T follicular helper cell (primary cell): ENCODE results near the gene VPS33A.

Experiments used
- DNase-seq: peaks from one replicate; pipeline ENCODE4 v3.0.0-alpha.2; 2020; ENCODE audit warnings: low read depth

VPS33A gene

DNA sequence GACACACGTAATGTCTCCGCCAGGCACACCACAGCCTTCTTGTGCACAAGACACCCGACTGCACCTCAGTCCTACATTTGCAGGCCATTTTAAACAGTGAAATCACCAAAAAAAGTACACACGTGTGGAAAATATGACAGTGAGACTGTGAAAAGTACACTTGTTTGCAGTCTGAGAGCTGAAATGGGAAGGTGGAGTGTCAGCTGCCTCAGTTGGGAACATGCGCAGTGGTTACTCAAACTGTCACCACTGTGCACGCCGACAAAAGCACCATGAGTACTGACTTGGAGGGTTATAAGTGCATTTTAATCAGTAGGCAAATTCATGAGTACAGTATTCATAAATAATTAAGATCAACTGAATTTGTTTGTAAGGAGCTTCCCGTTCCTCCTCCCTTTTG, 15.8 kb downstream of the VPS33A start:
- DNase-seq, result no peak

DNA sequence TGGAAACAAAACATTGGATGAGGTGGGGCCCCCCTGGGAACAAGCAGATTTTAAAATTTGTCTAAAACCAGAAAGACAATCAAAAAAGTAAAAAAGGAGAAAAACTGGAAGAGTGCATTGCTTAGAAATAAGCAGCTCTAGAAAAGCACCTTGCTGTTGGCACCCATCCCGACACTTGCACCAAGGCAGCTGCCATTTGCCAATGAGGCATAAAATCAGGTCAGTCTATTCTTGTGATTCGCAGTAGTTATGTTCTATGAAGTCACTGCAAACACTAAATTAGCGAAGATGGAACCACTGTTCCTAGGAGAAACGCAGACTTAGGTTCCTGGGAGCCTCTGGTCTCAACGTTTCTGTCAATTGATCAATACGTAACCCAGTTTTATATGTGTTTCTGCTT, 16.2 kb downstream of the VPS33A start:
- no peak for DNase-seq

DNA sequence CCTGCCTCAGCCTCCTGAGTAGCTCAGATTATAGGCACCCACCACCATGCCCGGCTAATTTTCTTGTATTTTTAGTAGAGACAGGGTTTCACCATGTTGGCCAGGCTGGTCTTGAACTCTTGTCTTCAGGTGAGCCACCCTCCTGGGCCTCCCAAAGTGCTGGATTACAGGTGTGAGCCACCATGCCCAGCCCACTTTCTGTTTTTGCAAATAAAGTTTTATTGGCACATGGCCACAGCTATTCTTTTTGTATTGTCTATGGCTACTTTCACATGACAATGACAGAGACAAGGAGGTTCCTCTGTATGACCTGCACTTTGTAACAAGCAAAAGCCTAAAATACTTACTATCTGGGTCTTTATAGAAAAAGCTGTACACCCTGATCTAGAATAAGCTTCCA, 20.7 kb downstream of the VPS33A start:
- DNase-seq, result no peak

DNA sequence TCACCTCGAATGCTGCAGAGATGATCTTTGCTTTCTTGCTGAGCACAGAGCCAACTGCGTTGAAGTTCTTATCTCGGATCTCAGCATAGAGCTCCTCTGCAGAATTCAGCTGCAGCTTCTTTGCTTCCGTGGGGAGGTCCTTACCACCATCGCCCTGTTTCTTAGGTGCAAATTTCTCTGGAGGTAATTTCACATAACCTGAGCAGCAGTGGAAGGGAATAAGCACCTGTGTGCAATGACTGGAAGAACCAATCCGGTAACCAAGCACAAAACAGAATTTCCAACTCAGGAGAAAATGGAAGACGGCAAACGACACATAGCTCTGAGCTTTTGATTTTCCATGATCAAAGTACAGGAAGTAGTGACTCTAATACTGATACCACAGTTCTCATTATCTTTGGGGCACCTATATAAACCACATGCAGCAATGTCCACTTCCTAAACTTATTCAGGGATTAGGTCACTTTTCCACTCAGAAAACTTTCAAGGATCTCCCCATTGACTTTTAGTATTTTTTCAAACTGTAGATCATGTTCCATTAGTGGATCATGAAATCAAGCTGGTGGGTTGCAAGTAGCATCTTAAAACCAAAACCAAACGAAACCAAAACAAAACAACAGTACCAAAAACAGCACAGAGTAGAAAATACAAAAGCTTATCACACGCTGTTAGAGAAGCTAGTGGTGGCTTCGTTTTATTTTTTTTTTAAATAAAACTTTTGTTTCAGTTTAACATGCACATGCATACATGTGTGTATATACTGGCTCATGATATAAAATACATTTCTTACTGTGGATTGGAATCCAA, 21.5 kb downstream of the VPS33A start:
- DNase-seq, result no peak

DNA sequence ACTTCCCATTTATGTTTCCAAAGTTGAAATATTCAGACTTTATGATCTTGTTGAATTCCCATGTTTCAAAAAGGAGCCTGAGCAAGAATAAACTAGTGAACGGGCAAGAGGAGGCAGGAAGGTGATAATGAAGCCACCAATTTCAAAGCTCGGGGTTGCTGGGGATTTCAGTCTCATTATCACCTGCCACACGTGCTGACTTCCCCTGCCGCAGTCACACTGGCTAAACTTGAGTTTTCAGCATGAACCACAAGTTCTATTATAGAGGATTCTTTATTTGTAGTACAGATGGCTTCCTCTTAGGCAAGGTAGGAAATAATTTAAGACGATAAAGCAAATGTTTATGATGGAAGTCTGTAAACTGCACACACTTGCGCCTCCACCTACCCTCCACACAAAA, 22.3 kb downstream of the VPS33A start:
- no peak for DNase-seq

DNA sequence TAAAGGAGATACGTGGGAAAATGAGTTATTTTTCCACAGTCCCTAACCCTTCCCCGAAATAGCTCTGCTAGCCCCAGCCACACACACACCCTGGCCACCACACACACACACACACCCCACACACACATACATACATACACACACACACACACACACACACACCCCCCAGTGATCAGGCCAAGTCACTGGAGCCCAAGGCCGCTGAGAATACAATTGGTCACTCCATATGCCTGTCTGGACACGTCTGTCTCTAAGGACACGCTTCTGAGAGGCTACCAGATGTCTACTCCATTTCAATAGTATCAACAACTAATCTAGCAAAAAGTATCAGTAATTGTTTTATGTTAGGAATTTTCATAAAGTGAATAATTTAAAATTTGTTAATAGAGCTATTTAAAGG, 27.4 kb downstream of the VPS33A start:
- DNase-seq, result no peak

DNA sequence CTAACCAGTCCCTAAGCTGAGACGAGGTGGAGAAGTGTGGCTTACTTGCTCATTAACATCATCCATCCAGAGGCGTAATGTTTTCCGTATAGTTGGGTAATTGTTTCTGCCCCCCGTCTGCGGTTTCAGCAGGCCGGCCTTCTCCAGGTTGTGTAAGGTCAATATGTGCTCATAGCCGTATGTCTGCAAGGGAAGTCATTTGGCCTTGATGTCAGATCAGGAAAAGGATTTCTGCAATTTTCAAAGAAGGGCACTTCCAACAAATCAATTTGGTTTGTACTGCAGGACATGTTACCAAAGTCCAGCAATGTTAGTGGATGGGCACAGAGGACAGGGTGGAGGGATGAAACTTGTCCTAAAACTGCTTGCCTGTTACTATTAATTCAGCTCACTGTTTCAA, 30.6 kb downstream of the VPS33A start:
- DNase-seq, result no peak

DNA sequence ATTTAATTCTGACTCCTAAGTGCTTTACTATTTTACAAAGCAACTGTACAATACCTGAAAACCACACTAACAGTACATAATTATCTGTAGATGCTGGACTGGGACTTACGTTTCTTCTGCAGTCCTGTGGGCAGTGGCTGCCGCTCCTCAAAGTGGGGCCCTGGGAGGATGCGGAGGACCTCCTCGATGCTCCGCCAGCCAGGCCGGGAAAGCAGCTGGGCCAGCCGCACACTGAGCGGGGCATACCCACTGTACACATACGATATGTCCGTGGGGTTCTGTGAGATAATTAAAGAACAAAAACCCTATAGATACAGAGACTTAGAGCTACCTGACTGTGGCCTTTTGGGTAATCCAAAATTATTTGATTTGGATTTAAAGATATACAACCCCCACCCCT, 33.6 kb downstream of the VPS33A start:
- no peak for DNase-seq

DNA sequence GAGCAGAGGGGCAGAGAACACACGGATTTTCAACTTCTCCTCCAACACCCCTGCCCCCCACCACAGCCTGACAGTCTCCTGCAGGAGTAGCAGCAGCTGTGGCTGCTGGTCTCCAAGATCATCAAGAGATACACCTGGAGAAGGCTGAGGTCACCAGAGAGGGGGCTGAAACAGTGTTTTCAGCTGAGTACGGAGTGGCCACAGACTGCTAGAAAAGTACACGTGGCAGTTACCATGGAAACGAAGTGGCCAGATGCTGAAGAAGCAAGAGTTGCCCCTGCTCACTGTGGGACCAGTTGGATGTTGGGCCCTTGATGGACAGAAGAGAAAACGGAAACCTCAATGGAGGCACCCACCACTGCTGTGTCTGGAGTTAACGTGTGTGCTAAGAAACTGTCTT, 35.5 kb downstream of the VPS33A start:
- no peak for DNase-seq

DNA sequence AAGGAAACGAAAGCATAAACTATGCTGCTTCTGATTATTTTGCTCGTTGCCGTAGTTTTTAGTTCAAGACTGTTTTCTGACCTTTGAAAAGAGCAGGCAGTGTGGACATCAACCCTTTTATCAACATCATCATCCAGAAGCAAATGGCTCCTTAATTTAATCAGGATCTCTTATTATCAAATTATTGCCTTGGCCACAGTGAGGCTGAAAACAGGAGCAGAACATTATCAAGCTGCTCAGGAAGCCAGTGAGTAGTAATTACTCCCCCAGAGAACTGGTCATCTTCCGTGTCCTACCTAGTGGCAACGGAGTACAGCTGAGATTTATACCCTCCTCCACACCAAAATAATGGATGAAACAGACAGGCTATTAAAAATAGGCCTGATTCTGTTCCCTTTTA, 38.2 kb downstream of the VPS33A start:
- DNase-seq, result no peak

DNA sequence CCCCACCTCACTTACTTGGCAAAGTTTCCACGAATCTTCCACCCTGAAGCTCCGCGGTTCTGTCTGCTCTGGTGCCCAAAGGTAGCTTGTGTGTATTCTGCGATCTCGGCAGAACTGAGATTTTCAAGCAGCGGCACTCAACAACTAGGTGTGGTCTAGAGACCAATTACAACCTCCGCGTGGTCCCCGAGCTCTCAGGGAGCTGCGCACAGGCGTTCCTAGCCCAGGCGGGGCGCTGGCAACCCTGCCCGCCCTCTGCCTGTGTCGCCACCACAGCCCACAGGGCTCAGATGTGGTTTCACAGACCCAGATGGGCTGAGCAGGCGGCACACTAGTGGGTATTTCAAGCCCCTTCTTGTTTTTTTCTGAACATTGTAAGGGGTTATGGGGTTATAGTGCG, 39.0 kb downstream of the VPS33A start:
- no peak for DNase-seq

DNA sequence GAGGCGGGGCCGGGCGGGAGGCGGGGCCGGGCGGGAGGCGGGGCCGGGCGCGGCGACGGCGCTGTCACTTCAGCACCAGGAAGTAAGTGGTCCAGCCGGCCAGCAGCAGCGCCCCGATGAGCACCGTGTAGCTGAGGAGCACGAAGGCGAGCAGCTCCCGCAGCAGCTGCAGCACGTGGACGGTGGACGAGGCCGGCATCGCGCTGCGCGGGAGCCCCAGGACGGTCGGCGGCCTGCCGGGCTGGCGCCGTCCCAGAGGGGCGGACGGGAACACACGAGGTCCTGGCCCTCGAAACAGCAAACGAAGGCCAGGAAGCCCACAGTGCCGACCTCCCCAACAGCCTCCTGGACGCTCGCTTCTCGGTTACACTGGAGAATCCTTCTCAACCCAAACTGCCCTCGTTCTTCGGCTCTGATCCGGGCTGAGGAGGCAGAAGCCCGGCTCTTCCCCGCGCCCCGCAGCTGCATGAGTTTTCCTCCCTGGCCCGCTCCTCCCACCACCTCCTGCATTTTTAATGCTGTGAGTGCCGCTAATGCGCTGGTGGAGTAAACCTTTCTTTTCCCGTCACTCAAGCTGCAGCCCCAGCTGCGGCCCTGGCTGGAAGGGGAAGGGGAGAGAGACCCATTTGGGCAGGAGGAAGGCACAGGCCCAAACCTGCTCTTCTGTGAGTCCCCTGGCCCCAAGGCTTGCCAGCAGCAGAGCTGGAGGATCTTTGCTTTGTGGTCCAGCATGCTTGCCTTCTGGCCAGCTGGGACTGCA, 39.7 kb downstream of the VPS33A start:
- no peak for DNase-seq

DNA sequence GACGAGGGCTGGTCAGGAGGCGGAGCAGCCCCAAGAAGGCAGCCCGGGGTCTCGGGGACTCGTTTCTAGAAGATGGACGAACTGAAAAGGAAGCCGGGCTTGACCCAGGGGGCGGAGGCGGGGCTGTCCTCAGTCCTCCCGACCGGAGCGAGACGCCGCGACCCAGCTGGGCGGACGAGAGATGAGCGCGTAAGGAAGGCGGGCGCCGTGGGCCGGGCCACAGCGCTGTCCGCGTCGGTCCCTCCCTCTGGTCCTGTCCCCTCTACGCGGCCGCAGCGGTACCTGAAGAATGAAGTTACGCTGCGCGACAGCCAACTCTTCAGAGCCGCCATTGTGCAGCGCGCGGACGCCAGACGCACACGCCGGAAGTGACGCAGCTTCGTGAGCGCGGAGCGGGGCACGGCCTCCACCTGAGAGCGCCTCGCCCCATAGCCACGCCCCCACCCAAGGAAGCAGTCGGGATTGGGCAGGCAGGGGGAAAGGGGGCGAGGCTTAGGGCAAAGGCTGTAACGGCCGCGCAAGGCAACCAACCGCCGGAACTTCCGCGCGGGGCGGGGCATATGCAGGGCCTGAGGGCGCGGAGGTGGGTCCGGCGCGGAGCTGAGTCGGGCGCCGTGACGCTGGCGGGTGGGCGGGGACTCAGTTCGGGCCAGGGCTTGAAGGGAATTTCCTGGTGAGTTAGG, 40.5 kb downstream of the VPS33A start, which contains the start of gene DIABLO:
Gene DIABLO (minus strand): TSS at position 370 of the 683 bp plus-strand sequence. CDS start 38 bp downstream, at position 332.
- peak; percentile 100 for DNase-seq

DNA sequence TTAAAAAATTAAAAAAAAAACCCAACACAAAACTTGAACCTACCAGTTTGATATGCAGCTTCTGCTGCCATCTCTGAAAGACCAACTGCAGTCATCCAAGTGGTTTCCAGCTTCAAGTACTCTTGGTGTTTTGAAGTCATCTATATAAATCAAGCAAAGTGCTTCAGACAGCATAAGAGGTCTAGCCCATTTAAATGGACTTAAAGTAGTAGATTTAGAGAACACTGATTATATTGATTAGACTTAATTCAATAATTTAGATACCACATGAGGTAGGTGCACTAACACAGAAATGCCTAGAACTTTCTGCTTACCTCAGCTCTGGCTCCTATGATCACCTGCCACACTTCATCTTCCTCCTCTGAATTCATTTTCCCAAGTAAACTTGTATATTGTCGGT, 49.8 kb downstream of the VPS33A start:
- DNase-seq, result no peak

DNA sequence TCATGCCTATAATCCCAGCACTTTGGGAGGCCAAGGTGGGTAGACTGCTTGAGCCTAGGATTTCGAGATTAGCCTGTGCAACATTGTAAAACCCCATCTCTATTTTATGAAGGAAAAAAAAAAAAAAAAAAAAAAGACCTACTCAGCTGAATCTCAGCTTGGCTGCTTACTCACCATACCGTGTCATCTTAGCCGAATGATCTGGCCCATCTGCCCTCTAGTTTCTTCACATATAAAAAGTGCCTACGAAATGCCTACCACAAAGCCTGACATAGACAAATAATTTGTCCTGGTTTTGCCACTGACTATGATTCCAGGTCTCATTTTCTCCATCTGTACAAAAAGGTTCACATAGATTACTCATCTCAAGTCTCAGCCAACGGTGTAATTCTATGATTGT, 50.5 kb downstream of the VPS33A start:
- DNase-seq, result no peak

DNA sequence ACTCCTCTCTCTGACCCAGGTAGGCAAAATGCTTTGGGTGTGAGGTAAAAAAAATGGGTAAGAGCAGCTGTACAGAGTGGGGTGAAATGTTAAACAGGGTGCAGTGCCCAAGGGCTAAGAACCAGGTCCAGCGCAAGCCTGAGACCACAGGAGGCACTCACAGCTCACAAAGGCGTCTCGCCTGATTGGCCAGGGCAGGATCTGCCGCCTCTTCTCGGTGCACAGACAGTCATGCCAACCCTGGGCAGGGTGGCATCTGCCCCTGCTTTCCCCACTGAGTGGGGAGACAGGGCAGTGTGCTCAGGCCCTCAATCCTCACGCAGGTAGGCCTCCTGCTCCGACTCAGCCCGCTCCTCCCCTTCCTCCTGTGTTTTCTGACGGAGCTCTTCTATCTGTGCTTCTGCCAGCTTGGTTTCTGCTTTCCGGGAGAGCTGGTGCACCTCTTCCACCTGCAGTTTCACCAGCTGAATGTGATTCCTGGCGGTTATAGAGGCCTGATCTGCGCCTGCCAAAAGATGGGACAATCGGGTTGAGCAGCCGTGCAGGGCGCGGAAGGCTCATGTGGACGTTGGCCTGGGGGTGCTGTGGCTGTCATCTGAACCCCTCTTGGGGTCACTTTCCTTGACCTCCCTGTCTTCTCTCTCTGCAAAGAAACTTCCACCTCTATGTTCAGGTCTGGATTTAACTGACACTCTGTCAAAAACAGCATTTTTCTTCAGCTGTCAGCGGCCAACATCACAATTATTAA, 58.0 kb downstream of the VPS33A start:
- DNase-seq, result no peak

DNA sequence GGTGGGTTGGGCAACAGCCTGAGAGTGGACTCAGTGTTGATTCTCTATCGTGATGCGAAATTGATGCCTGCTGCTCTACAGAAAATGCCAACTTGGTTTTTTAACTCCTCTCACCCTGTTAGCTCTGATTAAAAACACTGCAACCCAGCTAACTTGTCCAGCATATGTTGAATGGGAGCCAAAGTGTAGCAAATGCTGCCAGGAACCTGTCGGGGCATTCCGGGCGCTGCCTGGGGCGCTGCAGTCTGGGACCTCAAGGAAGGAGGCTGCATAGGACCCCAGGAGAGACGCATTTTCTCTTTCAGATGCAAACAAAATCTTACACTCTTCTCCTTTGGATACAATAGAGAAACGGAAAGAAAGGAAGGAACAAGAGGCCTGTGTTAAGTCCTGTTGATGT, 58.9 kb downstream of the VPS33A start:
- no peak for DNase-seq

DNA sequence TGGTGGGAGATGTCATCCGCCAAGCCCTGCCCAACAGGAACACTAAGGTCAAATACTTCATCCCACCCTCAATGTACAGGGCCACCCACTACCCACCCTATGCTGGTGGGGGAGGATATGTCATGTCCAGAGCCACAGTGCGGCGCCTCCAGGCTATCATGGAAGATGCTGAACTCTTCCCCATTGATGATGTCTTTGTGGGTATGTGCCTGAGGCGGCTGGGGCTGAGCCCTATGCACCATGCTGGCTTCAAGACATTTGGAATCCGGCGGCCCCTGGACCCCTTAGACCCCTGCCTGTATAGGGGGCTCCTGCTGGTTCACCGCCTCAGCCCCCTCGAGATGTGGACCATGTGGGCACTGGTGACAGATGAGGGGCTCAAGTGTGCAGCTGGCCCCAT, 59.3 kb downstream of the VPS33A start:
- no peak for DNase-seq

DNA sequence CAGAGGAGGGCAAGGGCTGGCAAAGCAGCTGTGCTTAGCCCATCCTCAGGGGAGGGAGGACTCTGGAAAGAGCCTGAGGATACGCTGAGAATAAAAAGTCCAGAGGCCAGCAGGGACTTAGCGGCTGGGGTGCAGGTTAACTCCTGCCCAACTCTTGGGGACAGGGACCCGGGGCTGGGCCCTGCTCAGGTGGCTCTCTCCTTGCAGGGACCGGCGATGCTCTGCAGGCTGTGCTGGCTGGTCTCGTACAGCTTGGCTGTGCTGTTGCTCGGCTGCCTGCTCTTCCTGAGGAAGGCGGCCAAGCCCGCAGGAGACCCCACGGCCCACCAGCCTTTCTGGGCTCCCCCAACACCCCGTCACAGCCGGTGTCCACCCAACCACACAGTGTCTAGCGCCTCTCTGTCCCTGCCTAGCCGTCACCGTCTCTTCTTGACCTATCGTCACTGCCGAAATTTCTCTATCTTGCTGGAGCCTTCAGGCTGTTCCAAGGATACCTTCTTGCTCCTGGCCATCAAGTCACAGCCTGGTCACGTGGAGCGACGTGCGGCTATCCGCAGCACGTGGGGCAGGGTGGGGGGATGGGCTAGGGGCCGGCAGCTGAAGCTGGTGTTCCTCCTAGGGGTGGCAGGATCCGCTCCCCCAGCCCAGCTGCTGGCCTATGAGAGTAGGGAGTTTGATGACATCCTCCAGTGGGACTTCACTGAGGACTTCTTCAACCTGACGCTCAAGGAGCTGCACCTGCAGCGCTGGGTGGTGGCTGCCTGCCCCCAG, 60.0 kb downstream of the VPS33A start:
- no peak for DNase-seq

DNA sequence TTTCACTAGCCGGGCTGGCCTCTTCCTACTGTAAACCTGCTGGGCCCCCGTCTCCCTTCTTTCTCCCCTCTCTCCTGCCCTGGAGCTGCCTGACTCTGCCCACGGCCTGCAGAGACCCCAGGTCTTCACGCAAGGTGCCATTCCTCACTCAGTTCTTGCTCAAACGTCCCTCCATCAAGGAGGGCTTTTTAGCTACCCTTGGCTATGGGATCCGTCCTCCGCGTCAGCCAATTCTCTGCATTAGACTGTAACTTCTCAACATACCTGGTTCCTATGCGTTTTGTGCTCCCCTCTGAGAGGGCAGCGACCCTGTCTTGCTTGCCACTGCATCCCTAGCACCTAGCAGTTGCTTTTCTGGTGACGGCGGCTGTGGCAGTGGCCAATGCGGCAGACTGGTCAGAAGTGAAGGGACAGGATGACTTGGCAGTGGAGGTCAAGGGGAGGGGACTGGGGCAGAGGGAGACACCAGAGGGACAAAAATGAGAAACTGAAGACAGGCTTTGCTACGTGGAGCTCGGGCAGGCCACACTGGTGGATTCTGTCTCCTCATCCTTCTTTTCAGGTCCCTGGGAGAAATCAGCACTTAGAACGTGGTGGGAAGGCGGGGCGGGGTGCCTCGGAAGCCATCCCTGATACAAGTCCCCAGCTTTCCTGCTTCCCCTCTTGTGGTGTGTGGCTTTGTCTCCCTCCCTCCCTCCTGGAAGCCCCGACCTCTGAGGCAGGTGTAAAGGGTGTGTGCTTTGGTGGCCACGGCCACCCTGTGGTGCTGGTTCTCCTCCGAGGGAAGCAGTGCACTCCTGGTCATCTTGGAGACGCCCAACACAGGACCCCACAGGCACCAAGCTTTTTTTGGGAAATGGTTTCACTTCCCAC, 61.0 kb downstream of the VPS33A start:
- no peak for DNase-seq
